Measurements from ENCODE around the gene STAT1. TPM values are rescaled to one million over a fixed set of nuclear protein-coding genes. Genes with fewer than 3 reads are reported as not detected.

Gene STAT1
- total and polyA plus RNA-seq, 3 donors from 2014 or later, result 52.7 to 87.1 (median 60.5) TPM

DNA sequence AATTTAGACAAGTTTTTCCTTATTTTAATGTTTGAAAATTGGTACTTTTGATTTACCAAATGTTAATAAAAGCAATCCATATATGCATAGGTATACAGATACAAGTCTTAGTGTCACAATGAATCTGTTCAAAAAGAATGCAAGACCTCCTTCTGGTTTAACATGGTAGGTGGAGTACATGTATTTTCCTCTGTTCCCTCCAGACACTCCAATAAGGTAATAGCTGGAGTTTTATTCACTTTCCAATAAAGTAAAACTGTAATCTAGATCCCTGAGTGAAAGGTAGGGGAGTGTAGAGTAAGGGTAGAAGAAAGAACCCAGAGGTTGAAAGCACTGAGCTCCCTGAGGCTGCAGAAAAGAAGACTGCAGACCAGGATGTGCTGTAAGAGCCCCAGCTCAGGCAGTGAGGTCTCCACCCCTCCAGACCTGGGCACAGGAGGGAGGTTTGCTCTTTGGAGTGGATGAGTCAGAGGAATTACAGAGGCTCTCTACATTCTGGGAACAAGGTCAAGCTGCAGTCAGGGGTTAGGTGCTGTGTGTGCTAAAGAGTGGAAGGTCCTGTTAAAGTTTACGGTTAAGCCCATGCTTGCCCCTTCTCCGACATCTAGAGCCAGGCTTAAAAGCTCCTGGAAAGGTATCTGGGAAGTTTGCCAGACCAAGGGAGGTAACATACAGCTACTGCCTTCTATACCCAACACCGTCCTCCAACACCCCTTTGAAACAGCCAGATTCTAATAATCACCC lies 27.6 kb upstream of the STAT1 start:
- Histone ChIP-seq H3K4me1 (no peaks in the 10 kb centered on the region), H3K36me3 (ENCODE audit: low read depth, missing control alignments) (no peaks in the 10 kb centered on the region), H3K27me3 (no peaks in the 10 kb centered on the region), H3K27ac (no peak overlapping the region), H3K9me3 (no peaks in the 10 kb centered on the region), H3K4me3 (no peak overlapping the region)
- 84 to 97% methylated on average over 3 of the region's 3 CpGs for WGBS, 2 donors
- intact Hi-C loops (cut with DNase I; ENCODE audit: low total_unique reads), result no loop called here
- no peak for TF ChIP-seq POLR2A (IDR thresholded peaks at IDR 0.05)
- TF ChIP-seq, protein P1, sequence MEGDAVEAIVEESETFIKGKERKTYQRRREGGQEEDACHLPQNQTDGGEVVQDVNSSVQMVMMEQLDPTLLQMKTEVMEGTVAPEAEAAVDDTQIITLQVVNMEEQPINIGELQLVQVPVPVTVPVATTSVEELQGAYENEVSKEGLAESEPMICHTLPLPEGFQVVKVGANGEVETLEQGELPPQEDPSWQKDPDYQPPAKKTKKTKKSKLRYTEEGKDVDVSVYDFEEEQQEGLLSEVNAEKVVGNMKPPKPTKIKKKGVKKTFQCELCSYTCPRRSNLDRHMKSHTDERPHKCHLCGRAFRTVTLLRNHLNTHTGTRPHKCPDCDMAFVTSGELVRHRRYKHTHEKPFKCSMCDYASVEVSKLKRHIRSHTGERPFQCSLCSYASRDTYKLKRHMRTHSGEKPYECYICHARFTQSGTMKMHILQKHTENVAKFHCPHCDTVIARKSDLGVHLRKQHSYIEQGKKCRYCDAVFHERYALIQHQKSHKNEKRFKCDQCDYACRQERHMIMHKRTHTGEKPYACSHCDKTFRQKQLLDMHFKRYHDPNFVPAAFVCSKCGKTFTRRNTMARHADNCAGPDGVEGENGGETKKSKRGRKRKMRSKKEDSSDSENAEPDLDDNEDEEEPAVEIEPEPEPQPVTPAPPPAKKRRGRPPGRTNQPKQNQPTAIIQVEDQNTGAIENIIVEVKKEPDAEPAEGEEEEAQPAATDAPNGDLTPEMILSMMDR (IDR thresholded peaks at IDR 0.05), result no peak
- no peak for DNase-seq

DNA sequence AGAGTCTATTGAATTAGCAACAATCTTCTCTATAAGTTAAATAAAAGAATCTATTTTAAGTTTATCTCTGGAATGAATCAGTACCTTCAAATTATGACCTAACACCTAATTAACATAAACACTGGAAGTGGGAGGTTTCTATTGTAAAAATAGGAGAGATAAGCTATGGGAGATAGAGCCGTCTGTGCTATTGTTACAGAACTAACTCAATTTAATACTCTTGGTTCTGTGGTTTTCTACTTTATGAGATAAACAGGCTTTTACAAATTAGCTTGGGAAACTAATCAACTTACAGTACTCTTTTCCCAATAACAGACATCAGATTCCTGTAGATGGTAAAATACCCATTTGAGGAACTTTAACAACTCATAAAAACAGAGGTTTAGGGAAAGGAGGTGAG lies 25.6 kb upstream of the STAT1 start:
- no peak for TF ChIP-seq POLR2A (IDR thresholded peaks at IDR 0.05)
- TF ChIP-seq, protein P1 (IDR thresholded peaks at IDR 0.05), result no peak
- DNase-seq, result no peak
- H3K4me1 ChIP-seq, result no peaks in the 10 kb centered on the region
- H3K4me3 ChIP-seq, result no peak overlapping the region
- H3K36me3 ChIP-seq (ENCODE audit: low read depth, missing control alignments), result no peaks in the 10 kb centered on the region
- intact Hi-C loops (cut with DNase I; ENCODE audit: low total_unique reads), result no loop called here
- 63 to 79% methylated on average over 1 of the region's 1 CpG for WGBS, 2 donors
- no peaks in the 10 kb centered on the region for H3K27me3 ChIP-seq
- no peak overlapping the region for H3K27ac ChIP-seq
- H3K9me3 ChIP-seq, result no peaks in the 10 kb centered on the region

DNA sequence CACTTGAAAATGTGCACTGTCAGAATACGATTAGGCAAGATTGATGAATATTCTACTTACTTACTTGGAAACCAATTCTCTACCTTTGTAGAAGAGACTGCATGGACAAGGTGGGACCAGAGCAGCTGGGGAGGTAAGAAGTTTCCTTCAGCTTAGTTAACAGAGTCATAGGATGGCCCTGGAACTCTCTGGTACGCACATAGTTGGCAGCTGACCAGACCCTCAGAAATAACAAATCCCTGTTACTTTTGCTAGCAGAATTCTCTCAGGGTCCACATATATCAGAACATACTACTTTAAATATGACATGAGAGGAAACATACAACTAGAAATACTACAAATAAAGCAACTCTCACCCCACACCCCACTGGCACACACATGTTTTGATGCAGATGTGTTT lies 24.8 kb upstream of the STAT1 start:
- Histone ChIP-seq H3K9me3 (no peaks in the 10 kb centered on the region), H3K27ac (no peak overlapping the region), H3K36me3 (ENCODE audit: low read depth, missing control alignments) (no peaks in the 10 kb centered on the region), H3K4me3 (no peak overlapping the region), H3K4me1 (no peaks in the 10 kb centered on the region), H3K27me3 (no peaks in the 10 kb centered on the region)
- intact Hi-C loops (cut with DNase I; ENCODE audit: low total_unique reads), result no loop called here
- TF ChIP-seq, protein P1 (IDR thresholded peaks at IDR 0.05), result no peak
- no peak for TF ChIP-seq POLR2A (IDR thresholded peaks at IDR 0.05)
- DNase-seq, result no peak
- WGBS, 2 donors, result 88 to 89% methylated on average over 2 of the region's 2 CpGs

DNA sequence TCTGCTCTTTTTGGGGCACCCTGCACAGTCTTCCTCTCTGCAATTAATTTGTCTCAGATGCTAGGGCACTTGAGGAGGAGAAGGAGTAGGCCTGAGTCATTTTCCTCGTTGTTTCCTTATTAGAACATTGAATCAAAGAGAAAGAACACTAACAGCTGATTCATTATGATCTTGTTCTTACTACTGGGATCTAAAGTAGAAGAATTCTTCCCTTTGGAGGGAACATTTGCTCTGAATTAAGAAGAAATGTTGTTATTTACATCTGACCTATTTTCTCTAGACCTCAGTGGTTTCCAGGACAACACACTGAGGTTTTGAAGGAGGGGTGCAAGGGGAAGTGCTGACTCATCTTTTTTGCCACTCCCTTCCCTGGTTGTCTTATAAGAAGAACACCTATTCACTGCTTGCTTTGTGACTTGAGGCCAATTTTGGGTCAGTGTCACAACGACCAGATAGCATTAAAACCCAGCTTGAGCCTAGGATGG lies 24.3 kb upstream of the STAT1 start:
- DNase-seq, result no peak
- Histone ChIP-seq H3K36me3 (ENCODE audit: low read depth, missing control alignments) (no peaks in the 10 kb centered on the region), H3K27ac (no peak overlapping the region), H3K4me3 (no peak overlapping the region), H3K27me3 (no peaks in the 10 kb centered on the region), H3K4me1 (no peaks in the 10 kb centered on the region), H3K9me3 (no peaks in the 10 kb centered on the region)
- intact Hi-C loops (cut with DNase I; ENCODE audit: low total_unique reads), result no loop called here
- no peak for TF ChIP-seq POLR2A (IDR thresholded peaks at IDR 0.05)
- TF ChIP-seq, protein P1 (IDR thresholded peaks at IDR 0.05), result no peak
- 68 to 72% methylated on average over 2 of the region's 2 CpGs for WGBS, 2 donors

DNA sequence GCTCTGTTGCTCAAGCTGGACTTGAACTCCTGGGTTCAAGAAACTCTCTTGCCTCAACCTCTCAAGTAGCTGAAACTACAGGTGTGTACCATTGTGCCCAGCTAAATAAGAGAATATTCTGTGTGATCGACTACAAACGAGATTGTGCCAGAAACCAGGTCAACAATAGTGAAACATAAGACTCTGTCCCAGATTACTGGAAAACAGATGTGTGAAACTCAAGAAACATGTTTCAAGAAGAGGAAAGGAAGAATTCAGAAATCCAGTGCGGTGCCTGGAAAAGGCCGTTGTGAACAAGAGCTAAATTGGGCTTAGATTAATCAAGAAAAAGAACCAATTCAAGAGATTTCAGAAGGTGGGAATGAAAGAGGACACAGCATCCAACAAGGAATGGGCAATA lies 23.4 kb upstream of the STAT1 start:
- Histone ChIP-seq H3K36me3 (ENCODE audit: low read depth, missing control alignments) (no peaks in the 10 kb centered on the region), H3K27me3 (no peaks in the 10 kb centered on the region), H3K27ac (no peak overlapping the region), H3K4me1 (no peaks in the 10 kb centered on the region), H3K4me3 (no peak overlapping the region), H3K9me3 (no peaks in the 10 kb centered on the region)
- DNase-seq, result no peak
- TF ChIP-seq POLR2A (IDR thresholded peaks at IDR 0.05), result no peak
- TF ChIP-seq, protein P1 (IDR thresholded peaks at IDR 0.05), result no peak
- intact Hi-C loops (cut with DNase I; ENCODE audit: low total_unique reads), result no loop called here
- 88 to 94% methylated on average over 4 of the region's 4 CpGs for WGBS, 2 donors
